Kasumi-1 (cell line): ENCODE data around the gene FLNC.

Experiments
- DNase-seq, 2 experiments: peaks; one replicate each; lab custom pipeline; 2025; lab: John Stamatoyannopoulos, UW

Gene FLNC

DNA sequence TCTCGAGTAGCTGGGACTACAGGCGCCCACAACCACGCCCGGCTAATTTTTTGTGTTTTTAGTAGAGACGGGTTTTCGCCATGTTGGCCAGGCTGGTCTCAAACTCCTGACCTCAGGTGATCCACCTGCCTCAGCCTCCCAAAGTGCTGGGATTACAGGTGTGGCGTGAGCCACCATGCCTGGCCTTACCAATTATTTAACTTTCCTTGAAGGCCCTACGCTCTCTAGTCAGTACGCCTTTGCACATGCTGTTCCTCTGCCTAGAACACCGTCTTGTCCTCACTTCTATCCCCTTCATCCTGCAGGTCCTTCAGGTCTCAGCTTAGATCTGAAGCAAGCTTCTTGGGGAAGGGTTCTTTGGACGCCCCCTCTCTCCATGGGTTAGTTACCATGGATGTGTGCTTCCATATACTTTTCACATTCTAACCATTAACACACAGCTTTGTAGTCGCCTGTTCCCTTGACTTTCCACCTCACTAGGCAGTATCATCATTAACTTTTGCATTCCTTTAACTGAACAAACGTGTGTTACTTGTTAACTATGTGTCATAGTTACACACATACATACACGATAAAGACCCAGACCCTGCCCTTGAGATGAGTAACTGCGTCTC is 31.9 kb downstream of the FLNC start:
- peak in 1 of 2 experiments; percentile 5 for DNase-seq

DNA sequence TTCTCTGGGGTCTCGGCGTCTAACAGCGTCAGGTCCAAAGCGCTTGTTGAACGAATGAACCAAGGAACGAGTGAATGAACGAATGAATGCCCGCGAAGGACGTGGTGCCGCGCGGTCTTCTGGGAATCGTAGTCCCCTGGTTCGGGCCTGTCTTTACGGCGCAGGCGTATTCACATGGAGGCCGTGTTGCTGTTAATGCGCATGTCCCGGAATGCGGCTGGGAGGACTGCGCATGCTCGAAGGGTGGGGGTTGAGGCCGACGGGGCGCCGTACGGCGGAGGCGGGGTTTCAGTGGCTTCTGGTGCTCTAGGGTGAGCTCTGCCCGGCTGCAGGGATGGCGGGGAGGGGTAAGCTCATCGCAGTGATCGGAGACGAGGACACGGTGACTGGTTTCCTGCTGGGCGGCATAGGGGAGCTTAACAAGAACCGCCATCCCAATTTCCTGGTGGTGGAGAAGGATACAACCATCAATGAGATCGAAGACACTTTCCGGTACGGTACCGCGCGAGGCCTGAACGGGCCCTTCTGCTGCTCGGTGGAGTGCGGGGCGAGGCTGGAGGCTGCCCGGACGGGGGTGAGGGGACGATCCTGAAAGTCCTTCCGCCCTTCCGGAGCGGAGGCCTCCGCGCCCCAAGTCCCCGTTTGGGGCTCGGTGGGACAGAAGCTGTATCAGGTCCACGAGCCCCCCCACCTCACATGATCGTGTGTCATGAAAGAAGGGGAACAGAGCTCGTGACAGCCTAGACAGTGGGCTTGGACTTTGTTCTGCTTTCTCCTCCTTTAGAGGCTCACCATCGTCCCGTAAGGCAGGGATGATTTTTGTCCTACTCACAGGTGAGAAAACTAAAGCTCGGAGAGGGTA is 32.6 kb downstream of the FLNC start, which contains the start of gene ATP6V1F:
Gene ATP6V1F (plus strand): TSS at position 286 of the 862 bp plus-strand sequence. CDS start 49 bp downstream, at position 335.
- peak; percentile 96 to 98 for DNase-seq

- peak; percentile 69 to 82 for DNase-seq
Observed at GRCh38 chr7:128863433-128863989, 33.3 kb downstream of the FLNC start.

GRCh38 chr7:128865303-128865702 is 35.1 kb downstream of the FLNC start:
- DNase-seq = no peak

DNA sequence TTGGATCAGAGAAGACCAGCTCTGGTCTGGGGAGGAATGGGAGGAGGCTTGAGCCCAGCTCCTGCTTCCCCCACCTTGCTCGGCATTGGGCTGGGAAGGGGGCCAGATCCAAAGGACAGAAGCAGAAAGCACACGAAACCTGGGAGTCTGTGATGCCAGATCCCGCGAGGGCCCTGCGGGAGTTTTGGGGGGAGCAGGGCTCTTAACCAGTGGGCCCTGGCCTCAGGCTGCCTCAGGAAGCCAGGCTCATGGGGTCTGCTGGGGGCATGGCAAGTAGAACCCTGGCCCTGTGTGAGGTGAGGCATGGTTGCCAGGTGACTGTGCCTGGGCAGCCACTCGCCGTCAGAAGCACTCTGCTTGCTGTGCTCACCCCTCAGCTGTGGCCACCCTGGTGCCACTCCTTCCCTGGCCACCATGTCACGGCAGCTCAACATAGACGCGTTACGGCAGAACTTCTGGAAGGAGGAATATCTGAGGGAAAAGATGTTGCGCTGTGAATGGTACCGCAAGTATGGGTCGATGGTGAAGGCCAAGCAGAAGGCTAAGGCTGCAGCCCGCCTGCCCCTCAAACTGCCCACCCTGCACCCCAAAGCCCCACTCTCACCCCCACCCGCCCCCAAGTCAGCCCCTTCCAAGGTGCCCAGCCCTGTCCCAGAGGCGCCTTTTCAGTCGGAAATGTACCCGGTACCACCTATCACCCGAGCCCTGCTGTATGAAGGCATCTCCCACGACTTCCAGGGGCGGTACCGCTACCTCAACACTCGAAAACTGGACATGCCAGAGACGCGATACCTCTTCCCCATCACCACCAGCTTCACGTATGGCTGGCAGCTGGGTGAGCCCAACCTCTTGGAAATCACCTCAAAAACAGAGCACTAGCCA is 36.0 kb downstream of the FLNC start:
- no peak for DNase-seq

DNA sequence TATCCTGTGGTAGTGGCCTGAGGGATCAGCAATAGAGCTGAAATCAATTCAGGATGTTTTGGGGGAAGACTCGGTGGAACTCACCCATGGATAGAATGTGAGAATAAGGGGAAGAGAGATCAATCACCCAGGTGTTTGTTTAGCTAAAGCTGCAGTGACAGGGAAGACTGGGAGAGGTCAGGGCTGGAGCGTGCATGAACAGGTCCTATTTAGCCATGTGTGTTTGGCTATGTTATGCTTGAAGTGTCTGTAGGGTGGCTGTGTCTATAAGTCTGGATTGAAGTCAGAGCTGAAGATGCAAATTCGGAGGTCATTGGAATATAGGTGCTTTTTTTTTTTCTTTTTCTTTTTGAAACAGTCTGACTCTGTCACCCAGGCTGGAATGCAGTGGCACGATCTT is 37.0 kb downstream of the FLNC start:
- DNase-seq = no peak

DNA sequence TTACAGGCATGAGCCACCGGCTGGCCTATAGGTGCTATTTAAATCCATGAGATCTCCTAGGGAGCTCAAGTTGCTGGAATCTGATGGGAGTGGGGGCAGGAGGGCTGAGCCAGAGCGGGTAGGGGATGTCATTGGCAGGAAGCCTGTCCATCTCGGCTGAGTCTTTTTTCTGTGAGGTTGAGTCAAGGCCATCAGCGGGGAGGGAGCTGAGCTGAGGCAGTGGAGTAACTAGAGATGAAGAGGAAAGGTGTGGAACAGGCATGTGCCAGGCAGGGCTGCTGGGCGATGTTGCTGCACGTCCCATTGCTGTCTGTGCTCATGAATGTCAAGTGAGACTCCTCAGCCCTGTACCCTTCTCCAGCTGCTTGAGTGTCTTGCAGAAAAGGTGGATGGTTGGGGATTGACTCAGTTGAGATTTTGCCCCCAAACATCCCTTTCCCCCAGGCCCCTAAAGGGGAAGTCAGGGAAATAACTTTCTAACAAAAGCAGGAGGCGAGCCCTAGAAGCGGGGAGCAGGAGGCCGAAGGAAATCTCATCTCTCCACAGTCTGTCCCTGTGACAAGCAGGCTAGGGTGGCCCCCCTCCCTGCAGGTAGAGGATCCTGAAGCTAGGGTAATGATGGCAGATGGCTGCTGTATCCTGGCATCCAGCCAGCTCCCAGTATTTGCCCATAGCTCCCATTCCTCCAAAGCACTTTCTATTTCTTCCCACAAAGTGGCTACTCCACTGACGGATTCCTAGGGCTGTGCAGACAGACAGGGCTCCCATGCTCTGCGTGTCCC is 37.8 kb downstream of the FLNC start:
- DNase-seq = no peak

- no peak for DNase-seq
Observed at GRCh38 chr7:128868624-128869137, 38.5 kb downstream of the FLNC start.

DNA sequence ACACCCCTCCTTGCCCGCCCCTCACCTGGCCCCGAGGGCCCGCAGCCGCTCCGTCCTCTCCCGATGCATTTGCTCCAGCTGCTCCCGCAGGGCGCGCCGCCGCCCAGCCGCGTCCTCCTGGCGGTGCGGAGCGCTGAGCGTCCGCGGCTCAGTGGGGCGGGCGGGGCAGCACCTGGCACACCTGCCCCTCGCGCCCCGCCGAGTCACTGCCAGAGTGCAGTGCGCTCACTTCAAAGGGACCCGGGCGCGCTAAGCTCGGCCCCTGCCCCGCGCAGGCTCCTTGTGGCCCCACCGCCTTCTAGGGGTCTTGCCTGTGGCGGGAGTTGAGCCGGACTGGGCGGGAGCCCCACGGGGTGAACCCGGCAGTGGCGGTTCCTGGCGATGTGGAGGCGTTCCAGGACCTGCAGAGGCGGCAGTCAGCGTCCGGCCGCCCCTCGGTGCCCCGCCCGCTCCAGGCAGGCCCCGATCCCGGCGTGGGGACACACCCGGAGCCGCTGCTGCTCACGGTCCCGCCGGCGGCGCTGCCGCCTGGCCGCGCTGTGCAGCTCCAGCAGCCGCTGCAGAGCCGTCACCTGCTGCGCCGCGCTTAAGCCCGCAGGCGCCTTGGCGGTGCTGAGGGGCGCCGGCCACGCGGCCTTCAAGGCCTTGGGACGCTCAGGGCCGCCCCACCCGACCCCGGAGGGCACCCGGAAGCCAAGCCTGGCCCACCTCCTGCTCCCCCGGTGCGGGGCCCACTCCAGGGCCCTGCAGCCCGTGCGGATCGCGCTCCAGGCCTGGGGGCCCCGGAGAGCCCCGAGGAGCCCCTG is 39.1 kb downstream of the FLNC start:
- DNase-seq = no peak

GRCh38 chr7:128869944-128870285 is 39.7 kb downstream of the FLNC start:
- DNase-seq = no peak

- no peak for DNase-seq
Observed at GRCh38 chr7:128871050-128871449, 40.8 kb downstream of the FLNC start.

DNA sequence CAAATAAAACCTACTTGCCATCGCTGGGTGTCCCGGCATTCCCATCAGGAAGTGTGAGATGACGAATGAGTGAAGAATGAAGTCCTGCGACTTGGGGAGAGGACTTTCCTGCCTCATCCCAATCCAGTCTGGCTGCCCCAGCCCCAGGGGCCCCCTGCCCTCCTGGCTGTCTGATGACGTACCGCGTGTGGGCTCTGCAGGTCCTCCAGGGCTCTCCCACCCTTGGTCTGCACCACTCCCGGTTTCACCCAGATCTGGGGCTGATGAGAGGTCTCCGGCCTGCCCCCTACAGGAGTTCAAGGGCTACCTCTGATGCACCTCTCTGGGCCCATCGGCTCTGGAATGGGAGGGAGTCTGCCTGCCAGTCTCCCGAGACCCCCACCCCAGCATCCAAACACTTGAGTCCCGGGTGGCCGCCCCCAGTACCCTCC is 42.2 kb downstream of the FLNC start:
- peak in 1 of 2 experiments; percentile 18 for DNase-seq

DNA sequence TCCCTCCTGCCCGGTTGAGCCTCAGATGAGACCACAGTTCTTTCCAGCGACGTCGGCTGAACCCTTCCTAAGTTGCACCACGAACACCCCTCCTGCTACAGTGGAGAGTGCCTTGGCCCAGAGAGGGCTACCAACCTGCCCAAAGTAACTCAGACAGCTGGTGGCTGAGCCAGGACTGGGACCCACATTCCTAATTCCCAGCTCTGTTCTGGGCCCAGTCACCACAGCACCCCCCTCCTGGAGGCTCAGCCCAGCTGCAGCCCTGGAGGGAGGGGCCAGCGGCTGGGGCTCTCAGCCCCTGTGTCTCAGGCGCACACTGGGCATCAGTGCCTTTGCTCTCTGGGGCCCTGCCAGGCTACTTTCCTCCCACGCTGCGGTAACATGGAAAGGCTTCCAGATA is 43.0 kb downstream of the FLNC start:
- DNase-seq = no peak

DNA sequence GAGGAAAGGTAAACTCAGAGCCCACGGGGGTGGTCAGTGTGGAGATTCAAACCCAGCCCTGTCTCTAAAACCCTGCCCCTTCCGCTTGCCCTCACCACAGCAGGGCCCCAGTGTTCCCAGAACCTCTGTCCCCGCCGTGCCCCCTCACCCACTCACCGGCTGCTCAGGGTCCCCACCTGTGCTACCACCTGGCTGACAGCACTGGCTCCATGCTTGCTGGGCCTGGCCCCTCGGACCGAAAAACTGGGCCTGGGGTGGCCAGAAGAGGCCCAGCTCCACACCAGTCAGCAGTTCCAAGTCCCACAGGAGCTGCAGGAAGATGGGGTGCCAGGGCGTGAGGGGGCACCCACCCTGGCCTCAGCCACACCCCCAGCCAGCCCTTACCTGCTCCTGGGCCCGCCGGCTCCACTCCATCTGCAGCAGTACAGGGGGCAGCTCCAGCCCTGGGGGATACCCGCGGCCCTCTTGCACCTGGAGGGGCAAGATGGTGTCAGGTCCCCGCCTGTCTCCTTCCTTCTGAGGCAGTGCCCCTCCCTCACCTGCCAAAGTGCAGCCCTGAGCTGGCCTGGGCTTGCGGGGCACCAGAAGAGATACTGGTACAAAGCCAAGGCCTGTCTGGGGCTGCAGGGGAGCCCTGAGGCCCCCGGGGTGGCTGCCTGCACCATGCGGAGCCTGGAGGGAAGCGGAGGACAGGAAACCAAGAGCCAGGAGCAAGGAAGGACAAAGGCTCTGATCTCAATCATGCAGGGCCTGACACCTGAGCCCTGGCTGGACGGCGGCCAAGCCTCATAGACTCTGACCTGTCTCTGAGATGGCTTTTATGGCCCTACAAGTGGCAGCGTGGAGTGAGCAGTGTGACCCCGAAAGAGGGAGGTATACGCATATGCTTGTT is 44.2 kb downstream of the FLNC start:
- DNase-seq = no peak

GRCh38 chr7:128875523-128875948 is 45.3 kb downstream of the FLNC start:
- DNase-seq = no peak

DNA sequence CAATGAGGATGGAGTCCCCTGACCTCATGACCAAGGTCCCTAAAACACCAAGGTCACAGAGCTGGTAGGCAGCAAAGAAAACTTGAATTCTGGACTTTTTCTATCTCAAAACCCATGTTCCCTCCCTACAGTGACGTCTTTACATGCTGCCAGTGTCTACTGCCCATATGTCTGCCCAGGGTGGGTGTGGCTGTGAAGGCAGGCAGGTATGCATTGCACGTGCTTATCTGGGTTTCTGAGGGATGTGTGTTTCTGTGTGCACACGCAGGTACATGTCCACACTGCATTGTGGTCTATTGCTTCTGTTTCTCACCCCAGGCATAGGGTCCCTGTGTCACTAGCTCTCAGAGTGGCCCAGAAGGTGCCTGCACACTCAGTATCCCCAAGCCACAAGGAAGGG is 45.9 kb downstream of the FLNC start:
- DNase-seq = no peak

GRCh38 chr7:128876586-128876977 is 46.4 kb downstream of the FLNC start:
- no peak for DNase-seq

DNA sequence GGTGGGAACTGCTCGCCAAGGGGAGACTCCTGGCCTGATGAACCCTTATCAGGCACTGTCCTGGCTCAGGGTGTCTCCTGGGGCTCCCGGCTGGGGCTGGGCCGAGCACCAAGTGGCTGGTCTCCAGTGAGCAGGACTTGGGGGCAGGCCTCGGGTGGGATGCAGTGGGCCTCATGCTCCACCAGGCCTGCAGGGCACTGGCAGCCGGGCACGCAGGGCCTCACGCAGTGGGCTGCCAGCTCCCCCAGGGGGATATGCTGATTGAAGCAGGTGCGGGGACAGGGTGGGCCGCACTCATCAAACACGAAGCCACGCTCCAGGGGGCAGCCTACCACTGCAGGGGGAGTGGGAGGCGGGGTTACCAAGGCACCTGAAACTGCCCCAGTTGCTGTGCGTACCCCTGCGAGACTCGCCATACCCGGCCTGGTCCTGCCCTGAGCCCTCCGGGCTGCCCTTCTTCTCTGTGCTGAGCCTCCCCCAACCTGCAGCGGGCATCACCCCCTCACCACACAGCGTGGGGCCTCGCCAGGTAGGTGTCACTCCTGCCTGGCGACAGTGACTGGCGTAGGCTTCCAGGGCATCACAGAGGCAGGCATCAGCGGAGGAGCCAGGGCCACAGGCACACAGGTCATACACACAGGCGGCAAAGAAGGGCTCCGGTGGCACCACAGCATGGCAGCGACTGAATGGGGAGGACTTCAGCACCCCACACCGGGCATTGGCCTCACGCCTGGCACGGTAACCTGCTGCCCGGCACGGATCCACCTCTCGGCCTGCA is 47.0 kb downstream of the FLNC start:
- no peak for DNase-seq
